ENCODE data around the gene PTPRM. TPM values are rescaled to one million over a fixed set of nuclear protein-coding genes. Genes with fewer than 3 reads are reported as not detected.

PTPRM gene
- total and polyA plus RNA-seq, 2 experiments from 2014 or later: 1.6 to 5.3 TPM

DNA sequence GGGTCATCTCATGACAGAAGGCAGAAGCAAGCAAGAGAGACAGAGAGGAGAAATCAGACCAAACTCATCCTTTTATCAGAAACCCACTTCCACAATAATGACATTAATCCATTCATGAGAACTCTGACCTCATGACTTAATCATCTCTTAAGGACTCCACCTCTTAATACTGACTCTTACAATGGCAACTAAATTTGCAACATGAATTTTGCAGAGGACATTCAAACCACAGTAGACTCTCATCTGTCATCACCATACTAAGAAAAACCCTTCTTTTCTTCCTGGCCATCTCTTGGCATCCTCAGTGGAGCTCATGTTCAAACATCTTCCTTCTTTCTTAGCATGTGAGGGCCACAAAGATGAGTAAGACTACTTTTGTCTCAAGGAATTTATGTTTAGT lies 565.9 kb downstream of the PTPRM start:
- Histone ChIP-seq H3K36me3 (ENCODE audit: insufficient read depth) (no peaks in the 10 kb centered on the region), H2AFZ (no peak overlapping the region), H4K20me1 (replicated peaks; ENCODE audit: insufficient read depth) (no peaks in the 10 kb centered on the region), H3K4me1 (ENCODE audit: insufficient read depth) (no peaks in the 10 kb centered on the region), H3K9me2 (ENCODE audit: insufficient read depth) (0 out of 2 replicates have a peak, but pooled peaks cover 6% of the 10 kb centered on the region), H3K27ac (ENCODE audit: low read depth) (no peak overlapping the region), H3K4me3 (no peak overlapping the region), H3K79me2 (replicated peaks; ENCODE audit: insufficient read depth) (no peaks in the 10 kb centered on the region), H3F3A (replicated peaks; ENCODE audit: low read depth) (no peaks in the 10 kb centered on the region), H3K4me2 (no peak overlapping the region), H3K27me3 (ENCODE audit: insufficient read depth) (no peaks in the 10 kb centered on the region)
- no peak for ATAC-seq
- Mint-ChIP-seq H3K4me3 (no peak overlapping the region), H3K27me3 (ENCODE audit: insufficient read depth, low read depth, poor library complexity) (no peaks in the 10 kb centered on the region), H3K9me3 (peaks cover 7% of the 10 kb centered on the region; the same call in 2 of the 3 replicates), H3K36me3 (ENCODE audit: low read depth) (no peaks in the 10 kb centered on the region), H3K27ac (no peak overlapping the region), H3K4me1 (no peaks in the 10 kb centered on the region)
- TF ChIP-seq, protein P1, sequence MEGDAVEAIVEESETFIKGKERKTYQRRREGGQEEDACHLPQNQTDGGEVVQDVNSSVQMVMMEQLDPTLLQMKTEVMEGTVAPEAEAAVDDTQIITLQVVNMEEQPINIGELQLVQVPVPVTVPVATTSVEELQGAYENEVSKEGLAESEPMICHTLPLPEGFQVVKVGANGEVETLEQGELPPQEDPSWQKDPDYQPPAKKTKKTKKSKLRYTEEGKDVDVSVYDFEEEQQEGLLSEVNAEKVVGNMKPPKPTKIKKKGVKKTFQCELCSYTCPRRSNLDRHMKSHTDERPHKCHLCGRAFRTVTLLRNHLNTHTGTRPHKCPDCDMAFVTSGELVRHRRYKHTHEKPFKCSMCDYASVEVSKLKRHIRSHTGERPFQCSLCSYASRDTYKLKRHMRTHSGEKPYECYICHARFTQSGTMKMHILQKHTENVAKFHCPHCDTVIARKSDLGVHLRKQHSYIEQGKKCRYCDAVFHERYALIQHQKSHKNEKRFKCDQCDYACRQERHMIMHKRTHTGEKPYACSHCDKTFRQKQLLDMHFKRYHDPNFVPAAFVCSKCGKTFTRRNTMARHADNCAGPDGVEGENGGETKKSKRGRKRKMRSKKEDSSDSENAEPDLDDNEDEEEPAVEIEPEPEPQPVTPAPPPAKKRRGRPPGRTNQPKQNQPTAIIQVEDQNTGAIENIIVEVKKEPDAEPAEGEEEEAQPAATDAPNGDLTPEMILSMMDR (conservative IDR thresholded peaks at IDR 0.05; ENCODE audit: low read depth in 2 of 2): no peak
- TF ChIP-seq ZNF114 (CRISPR knock-in tag; IDR thresholded peaks at IDR 0.05) (no peak), ZNF331 (CRISPR knock-in tag; IDR thresholded peaks at IDR 0.05; ENCODE audit: low read depth) (no peak), STAT1 (IDR thresholded peaks at IDR 0.05; ENCODE audit: unreplicated experiment) (no peak), REST (IDR thresholded peaks at IDR 0.05; ENCODE audit: unreplicated experiment) (no peak), ZNF462 (CRISPR knock-in tag; IDR thresholded peaks at IDR 0.05) (no peak), POLR2AphosphoS5 (IDR thresholded peaks at IDR 0.05; ENCODE audit: low read depth) (no peak), JUNB (IDR thresholded peaks at IDR 0.05; ENCODE audit: unreplicated experiment) (no peak), EZH2 (IDR thresholded peaks at IDR 0.05; ENCODE audit: low read depth, unreplicated experiment) (no peak), CREB1 (CRISPR knock-in tag; IDR thresholded peaks at IDR 0.05; ENCODE audit: low read depth) (no peak), NANOG (IDR thresholded peaks at IDR 0.05; ENCODE audit: borderline replicate concordance) (no peak), EZH2phosphoT487 (IDR thresholded peaks at IDR 0.05; ENCODE audit: unreplicated experiment) (no peak)
- TF ChIP-seq, protein P2, sequence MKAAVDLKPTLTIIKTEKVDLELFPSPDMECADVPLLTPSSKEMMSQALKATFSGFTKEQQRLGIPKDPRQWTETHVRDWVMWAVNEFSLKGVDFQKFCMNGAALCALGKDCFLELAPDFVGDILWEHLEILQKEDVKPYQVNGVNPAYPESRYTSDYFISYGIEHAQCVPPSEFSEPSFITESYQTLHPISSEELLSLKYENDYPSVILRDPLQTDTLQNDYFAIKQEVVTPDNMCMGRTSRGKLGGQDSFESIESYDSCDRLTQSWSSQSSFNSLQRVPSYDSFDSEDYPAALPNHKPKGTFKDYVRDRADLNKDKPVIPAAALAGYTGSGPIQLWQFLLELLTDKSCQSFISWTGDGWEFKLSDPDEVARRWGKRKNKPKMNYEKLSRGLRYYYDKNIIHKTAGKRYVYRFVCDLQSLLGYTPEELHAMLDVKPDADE (IDR thresholded peaks at IDR 0.05): no peak
- no peak for DNase-seq (ENCODE audit: low spot score)
